Loucy (cell line): ENCODE measurements around the gene CCDC28A.

Experiments
- H2AFZ ChIP-seq: fragments of 200-600 bp; sonication (generic); 2 replicates; pipeline ENCODE4 v1.6.0; 2016; ENCODE audit warnings: antibody characterized with exemption, mild to moderate bottlenecking, low read length, moderate library complexity
- H3F3A ChIP-seq: fragments of 200-600 bp; 2 replicates; pipeline ENCODE4 v1.6.0; 2016; ENCODE audit warnings: antibody characterized with exemption, low read depth, mild to moderate bottlenecking
- H3K27me3 ChIP-seq: fragments of 200-600 bp; sonication (generic); 2 replicates; pipeline ENCODE4 v1.6.1; 2014; ENCODE audit warnings: low read length, mild to moderate bottlenecking; ENCODE audit not compliant: insufficient read depth, poor library complexity, severe bottlenecking
- H3K36me3 ChIP-seq: fragments of 200-600 bp; sonication (generic); 2 replicates; pipeline ENCODE4 v1.6.1; 2016; ENCODE audit warnings: low read length; ENCODE audit not compliant: insufficient read depth
- H3K4me1 ChIP-seq: fragments of 200-600 bp; sonication (generic); 2 replicates; pipeline ENCODE4 v1.5.1; 2014; ENCODE audit warnings: low read length, mild to moderate bottlenecking; ENCODE audit not compliant: insufficient read depth, poor library complexity, severe bottlenecking
- H3K4me2 ChIP-seq: fragments of 200-600 bp; sonication (generic); 2 replicates; pipeline ENCODE4 v1.6.0; 2014; ENCODE audit warnings: antibody characterized with exemption, low read length, low read depth, mild to moderate bottlenecking; ENCODE audit not compliant: poor library complexity, severe bottlenecking
- H3K4me3 ChIP-seq: fragments of 200-600 bp; sonication (generic); 2 replicates; pipeline ENCODE4 v1.5.1; 2014; ENCODE audit warnings: low read length, mild to moderate bottlenecking, mixed read lengths; ENCODE audit not compliant: poor library complexity, severe bottlenecking
- H3K79me2 ChIP-seq: fragments of 200-600 bp; sonication (generic); 2 replicates; pipeline ENCODE4 v1.6.1; 2014; ENCODE audit warnings: low read length; ENCODE audit not compliant: insufficient read depth
- H3K9ac ChIP-seq: fragments of 200-600 bp; sonication (generic); 2 replicates; pipeline ENCODE4 v1.6.0; 2014; ENCODE audit warnings: mild to moderate bottlenecking, low read depth, low read length, moderate library complexity; ENCODE audit not compliant: poor library complexity, severe bottlenecking
- H3K9me2 ChIP-seq: fragments of 200-600 bp; sonication (generic); replicated peaks from 2 replicates; pipeline ENCODE4 v1.6.1; 2016; ENCODE audit warnings: low read depth, low read length, mixed read lengths
- H3K9me3 ChIP-seq: fragments of 200-600 bp; sonication (generic); 2 replicates; pipeline ENCODE4 v1.6.1; 2014; ENCODE audit warnings: mild to moderate bottlenecking, antibody characterized with exemption, low read length, low read depth; ENCODE audit not compliant: insufficient read depth
- H4K20me1 ChIP-seq: fragments of 200-600 bp; sonication (generic); 2 replicates; pipeline ENCODE4 v1.6.0; 2014; ENCODE audit warnings: antibody characterized with exemption, low read length, mild to moderate bottlenecking; ENCODE audit not compliant: insufficient read depth, poor library complexity, severe bottlenecking
- EZH2phosphoT487 ChIP-seq: fragments of 200-600 bp; IDR thresholded peaks from 2 replicates; pipeline ENCODE4 v1.6.1; 2018; ENCODE audit warnings: antibody characterized with exemption, mild to moderate bottlenecking, moderate library complexity, borderline replicate concordance
- TF ChIP-seq, protein P1 (sequence below): fragments of 200-600 bp; sonication (generic); conservative IDR thresholded peaks from 2 replicates; pipeline ENCODE4 v1.5.1; 2014; ENCODE audit warnings: mild to moderate bottlenecking, antibody characterized with exemption, low read length

The CCDC28A gene

GRCh38 chr6:138785980-138786379, 12.4 kb downstream of the CCDC28A start:
- Histone ChIP-seq H3K9ac (no peak overlapping the region), H4K20me1 (no peaks in the 10 kb centered on the region), H3K4me2 (peak overlapping the region; percentile 55), H3K36me3 (peaks cover 5% of the 10 kb centered on the region; the same call in 1 of the 2 replicates), H3F3A (no peaks in the 10 kb centered on the region), H3K9me2 (no peaks in the 10 kb centered on the region), H3K27me3 (no peaks in the 10 kb centered on the region), H3K79me2 (no peaks in the 10 kb centered on the region), H3K4me3 (no peak overlapping the region), H3K4me1 (peaks cover 20% of the 10 kb centered on the region), H2AFZ (no peak overlapping the region; the same call in 1 of the 2 replicates), H3K9me3 (no peaks in the 10 kb centered on the region)
- no peak for TF ChIP-seq EZH2phosphoT487

- H3K9ac ChIP-seq, result no peak overlapping the region
- no peaks in the 10 kb centered on the region for H4K20me1 ChIP-seq
- H2AFZ ChIP-seq, result peak overlapping the region; percentile 22; the same call in 1 of the 2 replicates
- H3K27me3 ChIP-seq, result no peaks in the 10 kb centered on the region
- peaks cover 5% of the 10 kb centered on the region; the same call in 1 of the 2 replicates for H3K36me3 ChIP-seq
- no peaks in the 10 kb centered on the region for H3K9me2 ChIP-seq
- no peaks in the 10 kb centered on the region for H3F3A ChIP-seq
- no peaks in the 10 kb centered on the region for H3K79me2 ChIP-seq
- H3K9me3 ChIP-seq, result no peaks in the 10 kb centered on the region
- peak overlapping the region; percentile 55 for H3K4me2 ChIP-seq
- TF ChIP-seq, protein P1, sequence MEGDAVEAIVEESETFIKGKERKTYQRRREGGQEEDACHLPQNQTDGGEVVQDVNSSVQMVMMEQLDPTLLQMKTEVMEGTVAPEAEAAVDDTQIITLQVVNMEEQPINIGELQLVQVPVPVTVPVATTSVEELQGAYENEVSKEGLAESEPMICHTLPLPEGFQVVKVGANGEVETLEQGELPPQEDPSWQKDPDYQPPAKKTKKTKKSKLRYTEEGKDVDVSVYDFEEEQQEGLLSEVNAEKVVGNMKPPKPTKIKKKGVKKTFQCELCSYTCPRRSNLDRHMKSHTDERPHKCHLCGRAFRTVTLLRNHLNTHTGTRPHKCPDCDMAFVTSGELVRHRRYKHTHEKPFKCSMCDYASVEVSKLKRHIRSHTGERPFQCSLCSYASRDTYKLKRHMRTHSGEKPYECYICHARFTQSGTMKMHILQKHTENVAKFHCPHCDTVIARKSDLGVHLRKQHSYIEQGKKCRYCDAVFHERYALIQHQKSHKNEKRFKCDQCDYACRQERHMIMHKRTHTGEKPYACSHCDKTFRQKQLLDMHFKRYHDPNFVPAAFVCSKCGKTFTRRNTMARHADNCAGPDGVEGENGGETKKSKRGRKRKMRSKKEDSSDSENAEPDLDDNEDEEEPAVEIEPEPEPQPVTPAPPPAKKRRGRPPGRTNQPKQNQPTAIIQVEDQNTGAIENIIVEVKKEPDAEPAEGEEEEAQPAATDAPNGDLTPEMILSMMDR, result no peak
- TF ChIP-seq EZH2phosphoT487, result no peak
- peak overlapping the region; percentile 5 for H3K4me3 ChIP-seq
- peaks cover 20% of the 10 kb centered on the region for H3K4me1 ChIP-seq
Observed at GRCh38 chr6:138787138-138787537, 13.6 kb downstream of the CCDC28A start.

DNA sequence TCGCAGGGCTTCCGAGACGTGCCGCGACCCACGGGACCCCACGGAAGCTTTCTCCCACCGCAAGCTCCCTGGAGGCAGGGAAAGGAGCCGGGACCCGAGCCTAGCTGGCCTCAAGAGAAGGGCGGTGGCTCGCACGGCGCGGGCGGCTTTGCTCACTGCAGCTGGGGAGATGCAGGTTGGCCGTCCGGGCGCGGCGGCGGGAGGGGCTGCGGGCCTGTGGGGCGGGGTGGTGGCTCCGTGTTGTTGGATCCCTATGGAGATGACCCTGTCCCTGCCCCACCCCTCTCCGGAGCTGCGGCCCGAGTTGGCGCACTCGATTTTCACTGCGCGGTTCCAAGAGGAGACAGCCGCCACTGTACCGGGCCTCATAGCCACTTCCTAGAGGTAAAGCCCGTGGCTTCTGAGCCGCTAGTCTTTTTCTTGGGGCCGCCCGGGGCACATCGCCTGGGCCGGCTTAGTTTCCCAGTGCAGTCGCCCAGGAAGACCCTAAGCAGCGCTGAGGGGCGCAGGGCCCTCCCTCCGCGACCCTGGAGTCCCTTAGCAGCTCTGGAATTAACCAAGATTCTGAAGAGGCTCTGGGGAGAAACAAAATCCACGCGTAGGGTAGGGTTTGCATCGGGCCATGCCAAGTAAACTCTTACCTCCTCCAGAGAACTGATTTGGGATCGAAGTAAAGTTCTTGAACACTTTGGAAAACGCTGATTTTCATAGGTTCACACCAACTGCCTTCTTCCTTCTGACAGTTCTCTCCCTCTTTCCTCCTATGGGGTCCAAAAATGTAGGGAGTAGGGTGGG, 22.4 kb downstream of the CCDC28A start, which contains the start of gene ECT2L:
ECT2L (plus strand) TSS at position 279 of the 795 bp plus-strand sequence. CDS start 17,188 bp downstream, outside the sequence.
- no peaks in the 10 kb centered on the region for H3K4me1 ChIP-seq
- H4K20me1 ChIP-seq, result no peaks in the 10 kb centered on the region
- H3K9ac ChIP-seq, result no peak within 1 kb of the TSS
- no peaks in the 10 kb centered on the region for H3F3A ChIP-seq
- H3K79me2 ChIP-seq, result no peaks in the 10 kb centered on the region
- no peaks in the 10 kb centered on the region for H3K27me3 ChIP-seq
- H3K9me3 ChIP-seq, result no peaks in the 10 kb centered on the region
- no peaks in the 10 kb centered on the region for H3K9me2 ChIP-seq
- no peak within 1 kb of the TSS for H2AFZ ChIP-seq
- H3K36me3 ChIP-seq, result no peaks in the 10 kb centered on the region; the same call in 1 of the 2 replicates
- H3K4me3 ChIP-seq, result no peak within 1 kb of the TSS
- TF ChIP-seq EZH2phosphoT487, result no peak
- TF ChIP-seq, protein P1, result no peak
- no peak within 1 kb of the TSS for H3K4me2 ChIP-seq
